GM18508 (cell line): Measurements from ENCODE around the gene MYO5B.
"Not testable (repeated sequence)": the region's sequence is repeated elsewhere in the genome, so short reads cannot be mapped to it uniquely, and the experiment has no call there.

ENCODE experiments used
- ATAC-seq: cut with Tn5 transposase; IDR thresholded peaks from one replicate; pipeline ENCODE4 v1.9.1; 2021; ENCODE audit warnings: moderate number of reproducible peaks; ENCODE audit not compliant: insufficient read depth, unreplicated experiment

MYO5B gene

DNA sequence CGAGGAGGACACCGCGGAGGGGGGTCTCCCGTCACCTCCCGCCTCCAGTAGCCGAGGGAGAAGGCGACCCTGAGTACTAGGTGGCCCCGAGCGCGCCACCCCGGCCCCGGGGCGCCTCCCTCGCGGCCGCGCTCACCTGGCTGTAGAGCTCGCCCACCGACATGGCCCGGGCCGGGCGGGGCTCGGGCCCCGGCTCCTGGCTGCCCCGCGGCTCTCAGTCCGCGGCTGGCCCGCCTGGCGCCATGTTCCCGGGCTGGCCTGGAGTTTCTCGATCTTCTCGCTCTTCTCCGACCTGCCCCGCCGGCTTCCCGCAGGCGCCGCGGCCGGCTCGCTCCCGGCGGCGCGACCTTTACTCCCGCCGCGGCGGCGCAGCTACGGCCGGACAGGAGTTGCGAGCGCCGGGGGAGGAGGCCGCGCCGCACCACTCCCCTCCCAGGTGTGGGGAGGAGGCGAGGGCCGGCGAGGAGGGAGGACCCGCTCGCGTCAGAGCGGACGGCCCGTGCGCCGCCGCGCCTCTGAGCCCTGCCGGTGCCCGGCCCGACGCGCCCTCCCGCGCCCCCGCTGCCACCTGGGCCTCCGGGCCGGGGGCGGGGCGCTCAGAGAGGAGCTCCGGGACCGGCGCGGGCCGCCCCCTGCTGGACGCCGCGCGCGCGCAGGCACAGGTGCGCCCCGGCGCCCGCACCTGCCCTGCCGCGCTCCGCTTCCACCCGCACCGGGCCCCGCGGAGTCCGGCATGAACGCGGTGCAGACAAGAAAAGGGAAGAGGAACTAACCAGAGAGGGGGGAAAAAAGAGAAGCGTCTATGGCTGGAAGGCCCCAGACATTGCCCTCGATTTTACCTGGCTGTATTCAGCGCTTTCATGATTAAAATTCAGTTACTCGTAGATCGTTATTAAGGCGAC, at the start of gene MYO5B:
Gene MYO5B, minus strand, starts transcription at position 517 of the 902 bp plus-strand sequence. Its CDS starts 354 bp downstream, at position 163.
- no peak for ATAC-seq

DNA sequence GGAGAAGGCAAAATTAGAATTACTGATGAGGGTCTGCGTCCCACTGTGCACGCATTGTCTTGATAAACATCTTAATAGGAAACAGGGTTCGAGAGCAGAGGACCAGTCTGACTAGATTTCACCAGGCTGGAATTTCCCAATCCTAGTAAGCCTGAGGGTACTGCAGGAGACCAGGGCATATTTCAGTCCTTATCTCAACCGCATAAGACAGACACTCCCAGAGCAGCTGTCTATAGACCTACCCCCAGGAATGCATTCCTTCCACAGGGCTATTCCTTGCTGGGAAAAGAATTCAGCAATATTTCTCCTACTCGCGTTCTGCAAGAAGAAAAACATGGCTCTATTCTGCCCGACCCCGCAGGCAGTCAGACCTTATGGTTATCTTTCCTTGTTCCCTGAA, 46.8 kb upstream of the MYO5B start:
- ATAC-seq: not testable (repeated sequence)

DNA sequence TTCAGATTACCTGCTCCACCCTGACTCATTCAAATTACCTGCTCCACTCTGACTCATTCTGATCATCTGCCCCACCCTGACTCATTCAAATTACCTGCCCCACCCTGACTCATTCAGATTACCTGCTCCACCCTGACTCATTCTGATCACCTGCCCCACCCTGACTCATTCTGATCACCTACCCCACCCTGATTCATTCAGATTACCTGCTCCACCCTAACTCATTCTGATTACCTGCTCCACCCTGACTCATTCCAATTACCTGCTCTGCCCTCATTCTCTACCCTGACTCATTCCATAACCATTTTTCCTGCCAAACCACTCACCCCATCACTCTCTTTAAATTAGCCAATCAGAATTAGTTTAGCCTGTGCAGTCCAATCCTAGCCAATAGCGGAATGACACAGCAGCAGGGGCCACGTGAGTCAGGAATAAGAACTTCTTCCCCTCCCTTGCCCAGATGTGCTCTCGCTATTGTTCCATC, 45.2 kb upstream of the MYO5B start:
- no peak for ATAC-seq

DNA sequence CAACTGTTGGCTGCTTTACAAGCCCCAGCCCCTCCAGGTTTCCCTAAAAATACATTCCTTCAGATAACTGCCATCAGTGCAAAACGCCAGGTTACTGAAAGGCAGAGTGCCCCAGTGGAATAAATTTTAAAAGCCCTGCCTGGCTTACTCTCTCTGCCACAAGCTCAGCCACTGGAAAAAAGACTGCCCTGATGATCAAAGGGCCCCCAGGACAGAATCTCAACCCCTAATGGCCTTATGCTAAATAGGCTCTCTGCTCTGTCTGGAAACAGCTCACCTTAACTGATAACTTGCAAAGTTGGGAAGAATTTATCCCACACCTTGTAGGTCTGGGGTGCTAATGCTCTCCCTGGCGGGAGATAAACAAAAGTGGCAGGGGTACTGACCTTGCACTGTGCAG, 37.5 kb upstream of the MYO5B start:
- ATAC-seq: no peak

DNA sequence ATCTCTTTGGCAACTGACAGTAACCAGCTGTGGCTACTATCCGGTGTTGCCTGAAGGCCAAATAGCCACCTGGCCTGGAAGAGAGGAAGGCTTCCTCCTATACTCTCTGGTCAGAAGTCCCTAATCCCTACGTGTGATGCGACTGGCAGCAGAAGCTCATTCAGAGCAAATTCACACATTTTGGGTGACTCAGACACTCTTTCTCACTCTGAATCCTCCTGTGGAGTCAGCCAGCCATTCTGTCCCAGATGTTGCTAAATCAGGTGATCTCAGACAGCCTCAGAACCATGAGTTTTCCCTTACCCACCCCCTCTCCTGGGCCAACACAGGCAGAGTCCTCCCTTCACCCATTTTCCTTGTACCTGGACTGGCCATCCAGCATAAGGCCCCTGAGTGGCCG, 36.7 kb upstream of the MYO5B start:
- ATAC-seq: no peak

DNA sequence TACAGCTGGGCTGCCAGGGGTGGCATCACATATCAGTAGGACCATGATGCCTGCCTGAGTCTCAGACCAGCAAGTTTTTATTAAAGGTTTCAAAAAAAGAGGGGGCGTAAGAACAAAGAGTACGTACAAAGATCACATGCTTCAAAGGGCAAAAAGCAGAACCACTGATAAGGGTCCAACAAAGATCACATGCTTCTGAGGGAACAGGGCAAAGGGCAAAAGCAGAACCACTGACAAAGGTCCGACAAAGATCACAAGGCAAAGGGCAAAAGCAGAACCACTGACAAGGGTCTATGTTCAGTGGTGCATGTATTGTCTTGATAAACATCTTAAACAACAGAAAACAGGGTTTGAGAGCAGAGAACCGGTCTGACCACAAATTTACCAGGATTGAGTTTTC, 25.3 kb upstream of the MYO5B start:
- not testable (repeated sequence) for ATAC-seq

DNA sequence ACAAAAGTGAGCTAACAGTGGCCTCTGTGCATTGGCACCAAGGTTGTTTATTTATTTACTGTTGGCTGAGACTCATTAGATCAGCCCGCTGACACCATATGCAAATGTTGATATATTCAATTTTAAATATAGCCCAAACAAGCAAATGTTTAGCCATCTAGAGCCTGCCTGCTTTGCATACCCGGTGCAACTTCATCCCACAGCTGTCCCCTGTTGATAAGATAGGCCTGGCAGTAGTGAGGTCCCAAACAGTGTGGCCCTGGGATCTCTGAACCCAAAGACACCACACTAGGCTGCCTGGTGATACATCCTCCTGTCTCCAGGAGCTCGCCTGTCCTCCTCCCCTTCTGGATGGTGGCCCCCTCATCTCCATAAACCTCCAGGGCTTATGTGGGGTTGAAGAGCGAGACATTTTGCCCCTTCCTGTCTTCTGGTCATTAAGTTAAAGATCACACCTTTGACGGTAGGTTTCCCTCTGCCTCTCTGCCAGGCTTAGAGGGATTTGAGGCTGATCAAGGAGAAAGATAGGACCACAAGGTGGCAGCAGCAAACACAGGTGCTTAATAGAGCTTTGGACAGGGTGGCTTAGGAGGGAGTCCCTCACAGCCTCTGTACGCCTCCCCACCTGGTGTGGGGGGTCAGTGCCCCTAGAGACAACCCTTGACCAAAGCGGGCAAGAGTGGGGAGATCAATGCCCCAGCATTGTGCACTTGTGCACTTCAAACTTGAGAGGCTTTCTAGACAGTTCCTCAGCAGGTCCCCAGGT, 23.7 kb upstream of the MYO5B start:
- ATAC-seq: no peak

DNA sequence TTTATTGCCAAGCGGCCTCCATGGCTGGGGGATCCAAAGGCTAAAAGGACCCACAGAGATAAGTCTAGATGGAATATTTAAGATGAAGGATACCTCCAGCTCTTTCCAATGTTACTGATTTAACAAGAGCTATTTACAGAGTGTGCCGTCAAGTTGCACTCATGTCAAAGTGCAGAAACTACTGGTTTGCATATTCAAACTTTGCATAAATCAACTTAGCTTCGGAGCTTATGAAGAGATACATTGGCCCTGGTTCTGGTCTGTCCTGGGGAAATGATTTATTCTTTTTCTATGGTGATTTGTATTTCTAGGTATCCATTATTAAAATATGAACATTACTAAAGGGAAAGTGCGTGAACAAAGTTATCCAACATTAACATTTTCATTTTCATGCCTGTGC, 14.4 kb upstream of the MYO5B start:
- no peak for ATAC-seq

DNA sequence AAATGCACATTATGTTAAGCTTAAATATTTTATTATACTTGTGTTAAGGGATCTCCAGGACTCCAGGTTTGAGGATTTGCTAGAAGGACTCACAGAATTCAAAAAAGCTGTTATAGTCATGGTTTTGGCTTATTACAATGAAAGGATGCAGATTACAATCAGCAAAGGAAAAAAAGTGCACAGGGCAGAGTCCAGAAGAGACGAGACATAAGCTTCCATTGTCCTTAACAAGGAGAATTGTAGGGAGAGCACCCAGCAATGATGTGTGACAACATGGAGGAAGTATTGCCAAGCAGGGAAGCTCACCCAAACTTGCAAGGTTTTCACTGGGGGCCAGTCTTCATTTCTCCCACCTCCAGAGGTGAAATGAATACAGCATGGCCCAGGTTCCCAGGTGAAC, 12.8 kb upstream of the MYO5B start:
- ATAC-seq: no peak

DNA sequence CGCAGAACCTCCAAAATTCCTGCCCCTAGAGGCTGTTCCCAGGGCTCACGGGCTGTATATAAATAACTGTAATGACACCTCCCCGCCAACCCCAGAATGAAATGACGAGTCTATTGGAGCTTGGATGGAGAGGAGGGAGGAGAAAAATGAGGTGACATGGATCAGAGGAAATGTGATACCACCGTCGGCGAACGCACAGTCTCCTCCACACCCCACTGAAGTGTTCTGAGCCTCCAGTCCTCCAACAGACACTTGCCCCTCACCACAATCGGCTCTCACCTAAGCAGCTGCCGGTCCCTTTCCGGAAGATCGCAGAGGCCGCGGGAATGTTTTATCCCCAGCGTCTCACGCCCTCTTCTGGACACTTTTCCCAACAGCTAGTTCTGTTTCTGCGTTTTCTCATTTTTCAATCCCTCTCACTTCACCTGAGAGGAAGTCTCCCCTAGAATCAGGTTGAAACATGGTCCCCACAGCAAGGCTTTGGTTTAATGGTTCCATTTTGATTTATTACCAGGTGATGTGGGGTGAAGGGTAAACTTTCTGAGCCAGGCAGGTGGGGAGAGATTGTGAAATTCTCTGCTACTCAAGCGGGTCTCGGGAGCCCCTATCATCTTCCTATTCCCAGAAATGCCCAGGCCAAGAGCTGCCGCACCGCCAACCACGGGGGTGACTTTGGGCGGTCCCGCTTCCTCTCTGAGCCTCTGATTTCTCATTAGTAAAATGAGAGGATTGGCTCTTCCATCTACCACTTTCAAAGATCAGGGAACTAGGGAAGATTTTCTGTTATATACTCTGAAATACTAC, 9.1 kb upstream of the MYO5B start:
- no peak for ATAC-seq

DNA sequence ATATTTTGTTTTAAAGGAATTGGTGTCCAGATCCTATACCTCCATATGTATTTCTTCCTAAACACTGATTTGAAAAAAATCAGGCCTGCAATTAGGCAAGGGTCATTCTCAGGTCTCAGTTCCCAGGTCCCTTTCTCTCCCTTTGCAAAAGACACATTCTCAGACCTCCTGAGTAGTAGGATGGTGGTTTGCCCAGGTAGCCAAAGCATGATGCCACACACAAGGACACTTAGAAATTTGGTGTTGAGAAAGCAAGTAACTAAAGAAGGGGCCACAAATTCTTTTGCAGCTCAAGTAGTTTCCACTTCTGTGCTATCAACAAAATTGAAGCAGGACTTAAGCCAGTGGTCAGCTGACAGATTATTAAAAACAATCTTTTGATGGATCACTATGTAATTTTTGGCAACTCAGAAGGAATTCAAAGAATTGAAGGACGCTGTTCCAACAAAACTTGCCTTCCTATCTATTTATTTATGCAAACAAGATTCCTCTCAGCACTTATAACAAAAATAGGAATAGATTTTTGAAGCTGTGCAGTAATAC, 6.6 kb upstream of the MYO5B start:
- no peak for ATAC-seq

DNA sequence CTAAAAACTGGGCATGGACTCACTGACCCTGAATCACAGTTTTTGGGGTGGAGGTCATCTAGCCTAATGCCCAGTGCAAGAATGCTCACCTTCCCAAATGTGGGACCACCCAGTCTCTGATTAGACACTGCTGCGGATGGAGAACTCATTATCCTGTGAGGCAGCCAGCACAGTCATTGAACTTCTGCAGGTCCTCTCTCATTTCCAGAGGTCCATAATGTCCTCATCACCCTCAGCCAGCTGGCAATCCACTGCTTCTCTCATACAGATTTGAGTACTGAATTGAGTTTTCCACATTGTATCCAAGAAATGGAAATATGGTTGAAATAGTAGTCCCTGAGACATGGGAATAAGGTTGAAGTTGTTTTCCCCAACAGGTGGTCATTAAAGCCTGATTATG, 5.0 kb upstream of the MYO5B start:
- no peak for ATAC-seq

DNA sequence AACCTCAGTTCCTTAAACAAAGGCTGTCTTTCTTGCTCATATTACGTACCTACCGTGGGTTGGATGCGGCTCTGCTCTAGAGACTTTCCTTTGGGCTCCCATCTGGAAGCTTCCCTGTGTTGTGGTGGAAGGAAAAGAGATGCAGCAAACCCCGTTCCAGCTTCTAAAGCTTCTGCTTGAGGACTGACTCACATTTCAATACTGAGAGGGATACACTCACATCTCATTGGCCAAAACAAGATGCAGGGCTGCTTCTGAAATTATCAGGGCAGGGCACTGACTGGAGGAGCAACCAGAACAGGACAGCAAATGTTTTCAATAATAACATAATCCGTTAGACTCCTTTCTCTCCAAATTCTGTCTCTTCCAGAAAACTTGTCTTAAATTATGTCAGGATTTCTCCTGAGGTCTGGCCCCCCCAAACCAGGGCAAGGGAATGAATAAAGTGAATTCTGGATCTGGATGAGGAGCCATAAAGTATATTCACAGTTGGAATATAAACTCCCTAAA, 4.5 kb upstream of the MYO5B start:
- no peak for ATAC-seq

DNA sequence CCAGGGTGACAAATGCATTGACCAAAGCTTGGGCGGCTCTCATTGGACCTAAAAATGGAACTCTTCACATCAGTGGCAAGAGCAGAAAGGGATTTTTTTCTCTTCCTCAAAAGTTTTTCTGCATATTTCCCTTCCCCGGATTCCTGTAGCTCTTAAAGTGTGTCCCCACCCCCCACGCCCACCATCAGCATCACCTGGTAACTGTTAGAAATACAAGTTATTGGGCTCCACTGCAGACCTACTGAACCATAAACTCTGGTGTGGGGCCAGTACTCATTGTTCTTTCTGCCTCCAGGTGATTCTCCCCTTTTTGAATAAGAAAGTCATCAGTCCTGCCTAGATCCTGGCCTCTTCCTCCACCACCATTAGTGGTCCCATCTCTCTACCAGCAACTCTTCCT, 1.3 kb upstream of the MYO5B start:
- ATAC-seq: no peak

DNA sequence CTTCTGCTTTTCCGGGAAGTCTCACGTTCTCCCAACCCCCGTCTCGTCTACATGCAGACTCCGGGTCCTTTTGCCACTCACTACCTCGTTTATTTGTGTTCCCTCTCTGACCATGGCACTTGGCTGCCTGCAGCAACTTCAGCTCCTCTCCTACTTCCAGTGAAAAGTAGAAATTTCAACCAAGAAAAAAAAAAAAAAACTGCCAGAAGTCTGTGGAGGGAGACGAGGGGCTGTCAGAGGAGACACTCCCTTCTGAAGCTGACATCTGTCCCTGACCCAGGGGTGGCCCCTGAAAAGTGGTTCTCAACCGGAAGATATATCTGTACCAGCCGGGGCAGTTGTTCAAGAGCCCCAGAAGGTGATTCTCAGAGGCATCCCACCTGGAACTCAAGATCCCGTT, 742 bp upstream of the MYO5B start:
- no peak for ATAC-seq

DNA sequence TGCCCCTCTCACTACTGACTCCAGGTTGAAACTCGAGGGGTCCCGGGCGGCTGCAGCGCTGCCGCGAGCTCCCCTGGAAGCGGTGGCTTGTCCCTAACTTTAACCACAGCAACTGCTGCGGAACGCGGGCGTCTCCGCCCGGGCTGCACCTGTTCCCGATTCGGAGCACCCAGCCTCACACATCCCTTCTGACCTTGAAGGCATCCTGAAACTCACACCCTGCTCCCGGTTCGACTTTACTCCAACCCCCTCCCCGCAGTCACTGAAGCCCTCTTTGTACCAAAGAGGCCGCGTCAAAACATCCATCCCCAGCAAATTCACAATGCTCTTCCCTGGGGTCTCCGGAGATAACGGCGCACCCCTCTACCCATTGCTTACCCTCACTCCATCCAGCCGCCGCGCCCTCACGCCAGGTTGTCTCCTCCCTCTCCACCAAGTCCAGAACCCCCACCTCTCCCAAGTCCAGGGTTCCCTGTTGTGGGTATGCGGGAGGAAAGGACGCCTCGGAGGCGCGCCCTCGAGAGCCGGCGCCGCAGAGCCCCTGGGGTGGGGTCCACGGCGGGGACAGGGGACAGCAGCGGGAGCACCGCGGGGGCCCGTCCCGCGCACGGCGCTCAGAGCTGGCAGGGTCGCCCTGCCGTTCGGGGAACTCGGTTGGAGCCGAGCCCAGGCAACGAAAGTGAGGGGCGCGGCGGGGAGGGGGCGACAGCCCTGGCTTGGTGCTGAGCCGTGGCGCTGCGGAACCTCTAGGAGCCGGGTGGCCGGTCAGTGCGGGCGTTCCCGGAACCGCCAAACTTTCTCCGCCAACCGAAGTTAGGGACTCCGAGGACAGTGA, 934 bp downstream of the MYO5B start:
- ATAC-seq: no peak

DNA sequence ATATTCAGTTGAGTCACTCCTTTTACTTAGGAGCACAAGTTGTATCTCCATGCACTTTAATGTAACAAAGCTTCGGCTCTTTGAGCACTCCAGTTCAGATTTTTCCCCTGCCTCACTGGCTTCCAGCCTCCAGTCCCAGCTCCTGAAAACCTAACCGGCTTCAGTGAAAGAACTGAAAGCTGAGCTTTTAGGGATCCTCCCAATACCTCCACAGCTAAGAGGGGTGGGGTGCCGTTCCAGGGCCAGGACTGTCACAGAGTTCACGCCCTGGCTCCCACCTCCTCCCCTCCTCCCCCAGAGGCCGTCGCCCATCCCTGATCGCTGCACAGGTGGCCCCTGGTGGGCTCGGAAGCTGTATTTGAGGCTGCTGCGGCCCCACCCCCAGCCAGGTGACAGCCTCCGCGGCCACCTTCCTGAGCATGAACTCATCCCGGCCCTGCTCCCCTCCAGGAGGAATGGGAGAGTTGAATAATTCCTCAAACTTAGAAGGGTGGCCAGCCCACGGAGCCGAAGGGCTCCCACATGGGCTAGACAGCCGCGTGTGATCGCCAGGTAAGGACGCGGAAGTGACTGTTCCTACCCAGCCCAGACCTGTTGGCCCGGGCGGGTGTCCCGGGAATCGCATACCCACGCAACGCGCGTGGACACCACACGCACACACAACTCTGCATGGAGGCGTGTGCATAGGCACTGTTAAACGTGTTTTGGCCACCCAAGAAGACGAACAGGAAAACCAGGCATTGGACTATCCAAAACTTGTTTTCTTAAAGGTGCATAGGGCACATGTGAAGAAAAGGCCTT, 1.8 kb downstream of the MYO5B start:
- ATAC-seq: no peak

DNA sequence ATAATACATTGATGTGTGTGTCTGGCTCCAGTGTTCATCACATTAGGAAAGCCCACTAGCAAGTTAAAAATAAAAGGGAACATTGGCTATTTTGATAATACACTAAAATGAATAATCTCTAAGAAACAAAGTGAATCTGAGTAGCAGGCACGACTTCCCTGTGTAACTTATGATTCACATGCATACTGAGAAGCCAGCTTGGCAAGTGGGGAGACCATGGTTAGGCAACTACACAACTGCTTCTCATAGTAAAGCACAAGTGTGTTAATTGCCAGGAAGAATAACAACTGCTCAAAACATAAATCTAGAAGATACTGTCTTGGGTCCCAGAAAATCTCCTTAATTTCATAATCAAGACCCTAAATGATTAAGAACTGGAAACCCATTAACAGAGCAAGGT, 4.0 kb downstream of the MYO5B start:
- ATAC-seq: no peak
